ENCODE measurements around the gene KRTAP10-1. TPM values are rescaled to one million over a fixed set of nuclear protein-coding genes. Genes with fewer than 3 reads are reported as not detected.

Gene KRTAP10-1
- total RNA-seq, 2 experiments from 2014 or later: 0.13 TPM; not detected in 1

DNA sequence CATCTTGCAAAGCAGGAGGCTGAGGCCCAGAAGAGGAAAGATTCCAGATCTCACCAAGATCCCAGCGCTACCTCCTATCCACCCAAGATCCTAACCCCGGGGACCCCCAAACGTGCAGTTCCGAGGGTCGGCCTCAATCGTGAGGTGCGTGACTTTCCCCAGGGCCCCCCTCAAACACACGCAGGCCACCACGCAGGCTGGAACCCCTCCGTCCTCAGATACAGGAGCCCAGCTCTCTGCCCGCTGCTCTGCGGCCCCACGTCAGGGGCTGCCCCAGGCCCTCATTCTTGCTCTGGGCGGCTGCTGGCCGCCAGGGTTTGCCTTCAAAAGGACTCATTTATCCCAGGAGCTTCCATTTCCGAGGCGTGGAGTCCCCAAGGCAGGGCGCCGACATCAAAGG is 39.9 kb downstream of the KRTAP10-1 start:
- Histone ChIP-seq H3K36me3 (ENCODE audit: insufficient read depth, low read length) (no peaks in the 10 kb centered on the region), H3K4me3 (ENCODE audit: low read depth, low read length, poor library complexity, severe bottlenecking) (no peak overlapping the region), H2AFZ (ENCODE audit: low read length) (no peak overlapping the region), H3K79me2 (ENCODE audit: insufficient read depth, low read depth, low read length) (no peaks in the 10 kb centered on the region), H3K4me1 (ENCODE audit: insufficient read depth, low read length, poor library complexity, severe bottlenecking) (no peaks in the 10 kb centered on the region), H3K4me2 (ENCODE audit: low read length) (no peak overlapping the region), H3K9me3 (ENCODE audit: low read length) (no peaks in the 10 kb centered on the region), H4K20me1 (ENCODE audit: insufficient read depth, low read length) (no peaks in the 10 kb centered on the region), H3K9me2 (ENCODE audit: insufficient read depth, low read length) (no peaks in the 10 kb centered on the region), H3K27ac (ENCODE audit: low read depth, low read length, poor library complexity, severe bottlenecking) (no peak overlapping the region)
- TF ChIP-seq, protein P1, sequence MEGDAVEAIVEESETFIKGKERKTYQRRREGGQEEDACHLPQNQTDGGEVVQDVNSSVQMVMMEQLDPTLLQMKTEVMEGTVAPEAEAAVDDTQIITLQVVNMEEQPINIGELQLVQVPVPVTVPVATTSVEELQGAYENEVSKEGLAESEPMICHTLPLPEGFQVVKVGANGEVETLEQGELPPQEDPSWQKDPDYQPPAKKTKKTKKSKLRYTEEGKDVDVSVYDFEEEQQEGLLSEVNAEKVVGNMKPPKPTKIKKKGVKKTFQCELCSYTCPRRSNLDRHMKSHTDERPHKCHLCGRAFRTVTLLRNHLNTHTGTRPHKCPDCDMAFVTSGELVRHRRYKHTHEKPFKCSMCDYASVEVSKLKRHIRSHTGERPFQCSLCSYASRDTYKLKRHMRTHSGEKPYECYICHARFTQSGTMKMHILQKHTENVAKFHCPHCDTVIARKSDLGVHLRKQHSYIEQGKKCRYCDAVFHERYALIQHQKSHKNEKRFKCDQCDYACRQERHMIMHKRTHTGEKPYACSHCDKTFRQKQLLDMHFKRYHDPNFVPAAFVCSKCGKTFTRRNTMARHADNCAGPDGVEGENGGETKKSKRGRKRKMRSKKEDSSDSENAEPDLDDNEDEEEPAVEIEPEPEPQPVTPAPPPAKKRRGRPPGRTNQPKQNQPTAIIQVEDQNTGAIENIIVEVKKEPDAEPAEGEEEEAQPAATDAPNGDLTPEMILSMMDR (conservative IDR thresholded peaks at IDR 0.05; ENCODE audit: low read length): no peak
- no peak for TF ChIP-seq EZH2phosphoT487 (IDR thresholded peaks at IDR 0.05; ENCODE audit: borderline replicate concordance, low read depth, low read length)
- DNase-seq (ENCODE audit: low spot score): no peak
- BruUV-seq (replicated peaks): no TSS peak
- ChIA-PET CTCF (ENCODE audit: unreplicated experiment) (no interaction called here), POLR2A (no interaction called here)
- intact Hi-C loops (cut with micrococcal nuclease; ENCODE audit: unreplicated experiment): no loop called here

DNA sequence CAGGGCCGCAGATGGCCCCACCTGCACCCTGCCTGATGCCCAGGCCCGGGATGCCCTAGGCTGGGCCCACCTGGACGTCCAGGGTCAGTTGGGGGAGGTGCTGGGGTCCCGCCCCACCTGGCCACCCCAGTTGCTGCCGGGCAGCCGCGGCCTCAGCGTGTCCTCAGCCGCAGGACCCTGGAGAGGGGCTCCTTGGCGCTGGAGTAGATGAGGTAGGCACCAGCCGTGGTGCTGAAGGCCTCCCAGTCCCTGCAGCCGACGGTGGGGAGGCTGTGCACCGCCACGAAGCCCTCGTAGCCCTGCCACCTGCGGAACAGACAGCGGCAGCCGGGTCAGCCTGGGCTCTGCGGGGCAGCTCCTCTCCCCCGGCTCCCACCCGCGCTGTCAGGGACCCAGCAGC is 40.4 kb downstream of the KRTAP10-1 start:
- CTCF ChIA-PET (ENCODE audit: unreplicated experiment): no interaction called here
- H3K79me2 ChIP-seq (ENCODE audit: insufficient read depth, low read depth, low read length): no peaks in the 10 kb centered on the region
- intact Hi-C loops (cut with micrococcal nuclease; ENCODE audit: unreplicated experiment): no loop called here
- H3K4me1 ChIP-seq (ENCODE audit: insufficient read depth, low read length, poor library complexity, severe bottlenecking): no peaks in the 10 kb centered on the region
- POLR2A ChIA-PET: no interaction called here
- no peaks in the 10 kb centered on the region for H4K20me1 ChIP-seq (ENCODE audit: insufficient read depth, low read length)
- H3K9me2 ChIP-seq (ENCODE audit: insufficient read depth, low read length): no peaks in the 10 kb centered on the region
- H3K27ac ChIP-seq (ENCODE audit: low read depth, low read length, poor library complexity, severe bottlenecking): no peak overlapping the region
- TF ChIP-seq EZH2phosphoT487 (IDR thresholded peaks at IDR 0.05; ENCODE audit: borderline replicate concordance, low read depth, low read length): no peak
- TF ChIP-seq, protein P1 (conservative IDR thresholded peaks at IDR 0.05; ENCODE audit: low read length): no peak
- no peaks in the 10 kb centered on the region for H3K9me3 ChIP-seq (ENCODE audit: low read length)
- DNase-seq (ENCODE audit: low spot score): no peak
- no peak overlapping the region for H3K4me3 ChIP-seq (ENCODE audit: low read depth, low read length, poor library complexity, severe bottlenecking)
- no TSS peak for BruUV-seq (replicated peaks)
- H3K36me3 ChIP-seq (ENCODE audit: insufficient read depth, low read length): no peaks in the 10 kb centered on the region
- H2AFZ ChIP-seq (ENCODE audit: low read length): no peak overlapping the region
- H3K4me2 ChIP-seq (ENCODE audit: low read length): no peak overlapping the region

DNA sequence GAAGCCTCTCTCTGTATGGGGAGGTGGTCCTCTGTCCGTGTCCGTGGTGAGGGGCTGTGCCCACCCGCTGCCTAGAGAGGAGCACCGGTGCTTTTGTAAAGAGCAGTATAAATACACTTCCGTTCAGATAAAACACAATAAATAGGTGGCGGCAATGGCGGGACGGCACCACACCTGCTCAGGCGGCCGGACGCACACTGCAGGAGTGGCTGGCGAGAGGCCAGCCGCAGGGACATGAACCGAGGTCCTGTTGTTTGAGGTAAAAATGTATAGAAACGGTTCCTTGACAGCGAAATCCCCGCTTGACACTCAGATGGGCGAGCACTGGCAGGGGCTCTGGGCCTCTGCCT is 40.8 kb downstream of the KRTAP10-1 start:
- no TSS peak for BruUV-seq (replicated peaks)
- H3K4me3 ChIP-seq (ENCODE audit: low read depth, low read length, poor library complexity, severe bottlenecking): no peak overlapping the region
- DNase-seq (ENCODE audit: low spot score): no peak
- no peaks in the 10 kb centered on the region for H3K4me1 ChIP-seq (ENCODE audit: insufficient read depth, low read length, poor library complexity, severe bottlenecking)
- no peak for TF ChIP-seq EZH2phosphoT487 (IDR thresholded peaks at IDR 0.05; ENCODE audit: borderline replicate concordance, low read depth, low read length)
- TF ChIP-seq, protein P1 (conservative IDR thresholded peaks at IDR 0.05; ENCODE audit: low read length): no peak
- no peaks in the 10 kb centered on the region for H3K79me2 ChIP-seq (ENCODE audit: insufficient read depth, low read depth, low read length)
- H4K20me1 ChIP-seq (ENCODE audit: insufficient read depth, low read length): no peaks in the 10 kb centered on the region
- no peak overlapping the region for H3K4me2 ChIP-seq (ENCODE audit: low read length)
- ChIA-PET POLR2A (no interaction called here), CTCF (ENCODE audit: unreplicated experiment) (no interaction called here)
- H3K9me2 ChIP-seq (ENCODE audit: insufficient read depth, low read length): no peaks in the 10 kb centered on the region
- H2AFZ ChIP-seq (ENCODE audit: low read length): no peak overlapping the region
- no peaks in the 10 kb centered on the region for H3K9me3 ChIP-seq (ENCODE audit: low read length)
- H3K27ac ChIP-seq (ENCODE audit: low read depth, low read length, poor library complexity, severe bottlenecking): no peak overlapping the region
- H3K36me3 ChIP-seq (ENCODE audit: insufficient read depth, low read length): no peaks in the 10 kb centered on the region
- intact Hi-C loops (cut with micrococcal nuclease; ENCODE audit: unreplicated experiment): no loop called here

All from OCI-LY7 (cell line).